Activated CD4-positive, alpha-beta T cell treated with anti-CD3 and anti-CD28 coated beads, Interleukin-2, amount 50 U/mL, for 48 hours (primary cell): Measurements from ENCODE around the gene BLVRA.
A peak's percentile ranks its signal among the peaks of the same experiment; 100 is the strongest.
"Not testable (repeated sequence)": the region's sequence is repeated elsewhere in the genome, so short reads cannot be mapped to it uniquely, and the experiment has no call there.

Experiments used
- DNase-seq, 2 experiments: peaks; one replicate each; pipeline ENCODE4 v3.0.0-alpha.2; 2020

Gene BLVRA

GRCh38 chr7:43769791-43770465, 11.4 kb downstream of the BLVRA start:
- DNase-seq, result no peak

- no peak for DNase-seq
Observed at GRCh38 chr7:43771128-43771527, 12.6 kb downstream of the BLVRA start.

GRCh38 chr7:43771573-43771972, 13.1 kb downstream of the BLVRA start:
- no peak for DNase-seq

GRCh38 chr7:43773268-43773667, 14.8 kb downstream of the BLVRA start:
- DNase-seq, result not testable (repeated sequence)

- DNase-seq, result not testable (repeated sequence)
Observed at GRCh38 chr7:43775255-43775654, 16.8 kb downstream of the BLVRA start.

GRCh38 chr7:43778293-43779044, 20.0 kb downstream of the BLVRA start:
- DNase-seq, result not testable (repeated sequence)

GRCh38 chr7:43779045-43779812, 20.7 kb downstream of the BLVRA start:
- DNase-seq, result no peak

GRCh38 chr7:43781726-43782607, 23.5 kb downstream of the BLVRA start:
- no peak for DNase-seq

GRCh38 chr7:43782768-43783555, 24.5 kb downstream of the BLVRA start:
- no peak for DNase-seq

GRCh38 chr7:43784030-43784584, 25.6 kb downstream of the BLVRA start:
- no peak for DNase-seq

GRCh38 chr7:43784585-43785087, 26.2 kb downstream of the BLVRA start:
- peak; percentile 41 to 60 for DNase-seq

GRCh38 chr7:43785420-43785819, 26.9 kb downstream of the BLVRA start:
- no peak for DNase-seq

GRCh38 chr7:43787771-43788170, 29.3 kb downstream of the BLVRA start:
- DNase-seq, result no peak

GRCh38 chr7:43790006-43790405, 31.5 kb downstream of the BLVRA start:
- no peak for DNase-seq

GRCh38 chr7:43790834-43791233, 32.4 kb downstream of the BLVRA start:
- DNase-seq, result no peak

- DNase-seq, result no peak
Observed at GRCh38 chr7:43791665-43792064, 33.2 kb downstream of the BLVRA start.

- DNase-seq, result no peak
Observed at GRCh38 chr7:43792471-43793150, 34.1 kb downstream of the BLVRA start.

- DNase-seq, result no peak
Observed at GRCh38 chr7:43799605-43800004, 41.1 kb downstream of the BLVRA start.

GRCh38 chr7:43803865-43804264, 45.4 kb downstream of the BLVRA start:
- DNase-seq, result no peak

GRCh38 chr7:43808410-43808809, 49.9 kb downstream of the BLVRA start:
- no peak for DNase-seq
